Measurements from ENCODE around the gene TMEFF2. TPM values are rescaled to one million over a fixed set of nuclear protein-coding genes. Genes with fewer than 3 reads are reported as not detected.

TMEFF2 gene
- total RNA-seq, 4 donors from 2014 or later = 1.5 TPM; not detected in 3

DNA sequence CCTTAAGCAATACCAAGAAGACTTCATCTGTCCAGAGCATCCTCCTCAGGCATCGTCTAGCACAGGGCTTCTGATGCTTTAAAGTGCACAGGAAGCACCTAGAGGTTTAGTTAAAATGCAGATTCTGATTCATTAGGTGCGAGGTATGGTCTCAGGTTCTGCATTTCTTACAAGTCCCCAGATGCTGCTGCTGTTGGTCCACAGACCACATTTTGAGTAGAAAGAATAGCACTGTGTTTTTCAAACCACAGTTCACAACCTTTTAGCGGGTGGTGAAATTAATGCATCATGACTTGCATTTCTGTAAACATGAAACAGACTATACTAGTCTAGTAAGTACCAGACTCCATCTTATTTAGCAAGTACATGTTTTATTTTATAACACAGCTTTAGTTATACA lies 134.6 kb downstream of the TMEFF2 start:
- no peak for TF ChIP-seq CTCF (IDR thresholded peaks at IDR 0.05)
- no peak for TF ChIP-seq POLR2A (IDR thresholded peaks at IDR 0.05)
- intact Hi-C loops (cut with DNase I; ENCODE audit: low total_unique reads) = no loop called here
- H3K4me3 ChIP-seq = no peak overlapping the region

GRCh38 chr2:192059266-192059665 lies 135.5 kb downstream of the TMEFF2 start:
- H3K4me1 ChIP-seq = no peaks in the 10 kb centered on the region
- intact Hi-C loops (cut with DNase I; ENCODE audit: low total_unique reads) = no loop called here
- no peaks in the 10 kb centered on the region for H3K9me3 ChIP-seq
- H3K27me3 ChIP-seq = no peaks in the 10 kb centered on the region
- no peak for DNase-seq
- no peak overlapping the region for H3K4me3 ChIP-seq
- TF ChIP-seq POLR2A (IDR thresholded peaks at IDR 0.05) (no peak), CTCF (IDR thresholded peaks at IDR 0.05) (no peak)
- no peaks in the 10 kb centered on the region for H3K36me3 ChIP-seq
- no peak overlapping the region for H3K27ac ChIP-seq

More for the DNA sequence above, 134.6 kb downstream of the TMEFF2 start:
- Histone ChIP-seq H3K9me3 (no peaks in the 10 kb centered on the region), H3K27ac (no peak overlapping the region), H3K36me3 (no peaks in the 10 kb centered on the region), H3K27me3 (no peaks in the 10 kb centered on the region), H3K4me1 (no peaks in the 10 kb centered on the region)
- DNase-seq = no peak

DNA sequence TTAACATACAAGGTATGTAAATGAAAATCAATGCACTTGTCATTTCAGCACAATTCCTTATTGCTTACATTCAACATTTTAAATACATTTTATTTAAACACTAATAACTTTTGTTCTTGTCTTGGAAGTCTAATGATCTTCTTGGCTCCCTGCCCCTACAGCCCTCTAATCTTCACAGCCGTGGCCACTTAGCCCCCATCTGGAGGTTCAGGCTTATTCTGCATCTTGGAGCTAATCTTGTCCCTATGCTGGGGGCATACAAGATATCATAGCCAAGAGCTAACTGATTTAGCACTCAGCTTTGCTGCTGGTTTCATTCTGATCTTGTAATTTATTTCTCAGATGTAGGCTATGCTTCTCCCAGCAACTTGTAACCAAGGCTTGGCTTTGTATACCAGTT lies 140.8 kb downstream of the TMEFF2 start:
- Histone ChIP-seq H3K27me3 (no peaks in the 10 kb centered on the region), H3K9me3 (no peaks in the 10 kb centered on the region), H3K27ac (no peak overlapping the region), H3K36me3 (no peaks in the 10 kb centered on the region), H3K4me3 (no peak overlapping the region), H3K4me1 (no peaks in the 10 kb centered on the region)
- intact Hi-C loops (cut with DNase I; ENCODE audit: low total_unique reads) = loop anchor here (5.0 kb wide), 1 partner anchor 317 kb away; no protein-coding TSS in a partner anchor
- no peak for DNase-seq
- no peak for TF ChIP-seq POLR2A (IDR thresholded peaks at IDR 0.05)
- TF ChIP-seq CTCF (IDR thresholded peaks at IDR 0.05) = no peak

- no peak overlapping the region for H3K27ac ChIP-seq
- no peaks in the 10 kb centered on the region for H3K4me1 ChIP-seq
- no peaks in the 10 kb centered on the region for H3K27me3 ChIP-seq
- TF ChIP-seq CTCF (IDR thresholded peaks at IDR 0.05) (no peak), POLR2A (IDR thresholded peaks at IDR 0.05) (no peak)
- DNase-seq = no peak
- no peaks in the 10 kb centered on the region for H3K9me3 ChIP-seq
- intact Hi-C loops (cut with DNase I; ENCODE audit: low total_unique reads) = loop anchor here (5.0 kb wide), 1 partner anchor 314 kb away; no protein-coding TSS in a partner anchor
- no peaks in the 10 kb centered on the region for H3K36me3 ChIP-seq
- H3K4me3 ChIP-seq = no peak overlapping the region
Measured at GRCh38 chr2:192051533-192051932, 143.2 kb downstream of the TMEFF2 start.

DNA sequence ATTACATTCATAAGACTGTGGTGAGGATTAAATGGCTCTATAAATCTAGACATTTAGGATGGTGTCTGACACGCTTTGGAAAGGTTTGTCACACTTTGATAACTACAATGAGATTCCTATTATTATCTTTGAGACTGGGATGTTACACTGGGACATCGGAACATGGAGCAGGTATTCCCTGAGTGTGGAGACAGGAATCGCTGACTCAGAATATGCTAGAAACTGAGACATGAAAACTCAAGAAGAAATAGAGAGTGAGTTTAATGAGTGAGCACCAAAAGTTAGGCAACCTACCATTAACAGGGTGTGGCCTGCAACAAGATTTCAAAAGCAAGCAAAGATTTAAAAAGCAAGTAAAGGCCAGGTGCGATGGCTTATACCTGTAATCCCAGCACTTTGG lies 145.4 kb downstream of the TMEFF2 start:
- Histone ChIP-seq H3K9me3 (no peaks in the 10 kb centered on the region), H3K36me3 (no peaks in the 10 kb centered on the region), H3K4me1 (no peaks in the 10 kb centered on the region), H3K27ac (no peak overlapping the region), H3K27me3 (no peaks in the 10 kb centered on the region), H3K4me3 (no peak overlapping the region)
- intact Hi-C loops (cut with DNase I; ENCODE audit: low total_unique reads) = no loop called here
- DNase-seq = no peak
- TF ChIP-seq POLR2A (IDR thresholded peaks at IDR 0.05) = no peak
- TF ChIP-seq CTCF (IDR thresholded peaks at IDR 0.05) = no peak
